Kidney capillary endothelial cell (primary cell): ENCODE measurements around the gene EDAR.

Source experiments
- DNase-seq: peaks from one replicate; pipeline ENCODE4 v3.0.0-alpha.2; 2018; ENCODE audit warnings: low spot score

Gene EDAR

GRCh38 chr2:108967757-108968156, 21.3 kb downstream of the EDAR start:
- DNase-seq: no peak

DNA sequence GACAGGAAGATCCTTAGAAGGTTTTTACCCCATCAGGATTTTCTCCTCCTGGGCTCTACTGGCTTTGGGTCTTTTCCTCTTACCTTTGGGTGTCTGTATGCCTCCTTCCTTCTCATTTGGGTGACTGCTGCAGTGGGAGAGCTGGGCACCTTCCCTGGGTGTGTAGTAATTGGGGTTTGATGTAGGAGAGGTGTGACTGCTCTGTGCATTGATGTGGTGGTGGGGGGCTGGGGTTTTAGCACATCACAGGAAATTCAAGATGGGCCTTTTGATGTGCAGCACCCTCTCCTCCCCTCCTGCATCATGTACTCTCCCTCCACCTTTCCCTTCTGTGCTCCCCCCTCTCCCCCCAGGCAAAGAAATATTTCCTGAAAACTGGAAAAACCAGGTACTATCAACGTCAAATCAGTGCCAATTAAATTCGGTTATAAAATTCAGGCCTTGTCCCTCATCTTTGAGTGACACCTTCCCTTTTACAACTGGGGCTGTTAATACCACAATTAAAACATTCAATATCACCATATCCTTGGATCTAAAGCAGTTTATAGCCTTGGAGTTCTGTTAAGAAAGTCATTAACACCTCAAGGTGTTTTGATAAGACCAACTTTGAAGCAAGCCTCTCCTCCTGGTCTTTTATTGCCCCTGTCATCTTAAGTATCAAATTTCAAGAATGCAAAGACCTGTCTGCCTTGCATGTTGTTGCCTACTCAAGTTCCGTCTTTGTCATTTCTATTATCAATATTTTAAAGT, 23.3 kb downstream of the EDAR start:
- no peak for DNase-seq

DNA sequence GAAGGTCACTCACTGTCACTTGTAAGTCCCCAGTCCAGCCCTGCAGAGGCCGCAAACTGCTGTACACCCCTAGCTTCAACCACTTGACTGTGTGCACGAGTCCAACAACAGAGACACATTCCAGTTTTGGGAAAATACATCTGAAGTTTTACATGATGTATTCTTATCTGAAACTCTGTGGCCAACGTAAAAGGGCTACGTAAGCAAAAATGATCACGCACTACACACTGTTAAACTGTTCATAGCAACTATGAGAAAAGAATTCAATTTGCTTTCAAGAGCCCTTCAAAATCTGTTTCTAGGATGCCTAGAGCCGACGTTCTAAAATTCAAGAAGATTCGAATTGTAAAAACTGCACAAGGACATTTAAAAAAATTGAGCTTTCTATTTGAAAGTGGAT, 26.0 kb downstream of the EDAR start:
- no peak for DNase-seq

DNA sequence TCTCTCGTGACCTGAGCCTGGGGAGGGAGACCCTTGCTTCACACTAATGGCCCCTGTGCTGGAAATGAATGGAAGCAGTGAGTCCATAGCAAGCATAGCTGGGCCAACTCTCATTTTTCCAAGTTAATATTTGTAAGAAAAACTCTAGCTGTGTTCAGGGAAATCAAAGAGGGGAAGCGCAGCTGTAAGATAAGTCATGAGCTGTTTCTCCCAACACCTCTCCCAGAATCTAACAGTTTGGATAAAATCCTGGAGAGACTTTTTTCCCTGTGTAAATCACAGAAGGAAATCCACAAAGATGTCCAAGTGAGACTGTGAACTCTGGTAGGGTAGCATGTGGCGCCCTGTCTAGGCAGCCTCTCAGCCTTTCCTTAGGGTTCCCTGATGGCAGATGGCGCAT, 27.2 kb downstream of the EDAR start:
- no peak for DNase-seq

DNA sequence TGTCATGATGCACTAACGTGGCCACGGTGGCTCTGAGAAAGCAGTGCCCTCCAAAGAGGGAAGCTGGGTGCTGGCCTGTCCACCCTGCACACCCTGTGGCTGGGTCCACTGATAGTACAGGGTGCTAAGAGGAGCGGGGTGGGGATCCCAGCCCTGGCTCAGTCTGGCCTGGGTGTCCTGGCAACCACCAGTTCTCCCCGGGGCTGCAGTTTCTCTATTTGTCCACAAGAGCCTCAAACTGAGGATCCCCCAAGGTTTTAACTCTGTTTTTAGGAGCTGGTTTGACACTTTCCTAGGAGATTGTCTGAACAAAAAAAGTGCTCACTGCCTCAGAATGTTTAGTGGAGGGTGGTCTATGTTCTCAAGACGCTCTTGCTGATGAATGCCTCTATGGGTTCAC, 29.0 kb downstream of the EDAR start:
- DNase-seq: no peak

GRCh38 chr2:108959401-108959800, 29.6 kb downstream of the EDAR start:
- DNase-seq: no peak

GRCh38 chr2:108958632-108959341, 30.2 kb downstream of the EDAR start:
- no peak for DNase-seq

GRCh38 chr2:108958002-108958401, 31.0 kb downstream of the EDAR start:
- no peak for DNase-seq

DNA sequence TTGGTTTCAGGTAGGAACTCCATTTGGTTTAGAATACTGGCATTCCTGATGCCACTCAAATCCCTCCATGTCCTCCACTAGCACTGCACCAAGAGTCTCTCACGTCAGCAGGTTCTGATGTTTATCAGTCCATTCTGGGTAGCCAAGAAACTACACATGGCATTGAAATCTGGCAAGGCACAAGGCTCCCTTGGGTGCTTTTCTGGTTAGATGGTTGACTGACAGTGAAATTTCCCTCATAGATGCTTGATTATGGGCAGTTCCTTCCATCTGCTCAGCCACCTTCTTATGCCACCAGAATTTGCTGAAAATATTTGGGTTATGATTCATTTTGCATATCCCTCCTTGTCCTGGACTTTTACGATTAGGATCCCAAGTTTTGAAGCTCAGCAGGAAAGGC, 32.6 kb downstream of the EDAR start:
- DNase-seq: no peak

DNA sequence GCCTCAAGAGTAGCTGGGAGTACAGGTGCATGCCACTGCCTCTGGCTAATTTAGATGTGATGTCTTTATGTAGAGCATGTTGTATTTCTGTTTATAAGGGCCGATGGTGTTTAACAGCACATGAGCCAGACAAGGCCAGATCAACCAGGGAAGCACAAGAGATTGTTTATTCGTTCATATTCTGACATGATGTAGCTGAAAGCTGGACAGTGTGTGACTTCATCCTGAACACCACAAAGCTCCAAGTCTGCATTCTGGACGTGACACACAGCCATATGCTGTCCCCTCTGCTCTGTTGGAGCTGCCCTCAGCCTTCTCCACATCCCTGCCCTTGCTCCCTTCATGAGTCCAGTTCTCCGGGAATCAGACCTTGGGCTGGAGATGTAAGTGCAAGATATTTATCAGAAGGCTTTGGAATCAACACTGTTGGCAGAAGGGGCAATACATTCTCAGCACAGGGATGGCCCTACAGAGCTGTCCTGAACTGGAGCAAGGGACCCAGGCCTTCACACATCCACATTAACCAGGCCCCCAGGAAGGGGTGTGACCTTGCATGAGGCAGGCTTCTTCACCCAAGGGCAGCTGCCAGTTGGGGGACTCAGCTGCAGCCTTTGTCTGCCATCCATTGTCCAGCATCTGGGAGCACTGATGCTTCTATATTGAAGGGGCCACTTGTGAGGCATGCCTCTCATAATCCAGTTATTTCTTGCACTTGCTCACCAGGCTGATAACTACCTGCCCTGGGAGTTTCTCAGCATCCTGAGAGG, 38.5 kb downstream of the EDAR start:
- no peak for DNase-seq

DNA sequence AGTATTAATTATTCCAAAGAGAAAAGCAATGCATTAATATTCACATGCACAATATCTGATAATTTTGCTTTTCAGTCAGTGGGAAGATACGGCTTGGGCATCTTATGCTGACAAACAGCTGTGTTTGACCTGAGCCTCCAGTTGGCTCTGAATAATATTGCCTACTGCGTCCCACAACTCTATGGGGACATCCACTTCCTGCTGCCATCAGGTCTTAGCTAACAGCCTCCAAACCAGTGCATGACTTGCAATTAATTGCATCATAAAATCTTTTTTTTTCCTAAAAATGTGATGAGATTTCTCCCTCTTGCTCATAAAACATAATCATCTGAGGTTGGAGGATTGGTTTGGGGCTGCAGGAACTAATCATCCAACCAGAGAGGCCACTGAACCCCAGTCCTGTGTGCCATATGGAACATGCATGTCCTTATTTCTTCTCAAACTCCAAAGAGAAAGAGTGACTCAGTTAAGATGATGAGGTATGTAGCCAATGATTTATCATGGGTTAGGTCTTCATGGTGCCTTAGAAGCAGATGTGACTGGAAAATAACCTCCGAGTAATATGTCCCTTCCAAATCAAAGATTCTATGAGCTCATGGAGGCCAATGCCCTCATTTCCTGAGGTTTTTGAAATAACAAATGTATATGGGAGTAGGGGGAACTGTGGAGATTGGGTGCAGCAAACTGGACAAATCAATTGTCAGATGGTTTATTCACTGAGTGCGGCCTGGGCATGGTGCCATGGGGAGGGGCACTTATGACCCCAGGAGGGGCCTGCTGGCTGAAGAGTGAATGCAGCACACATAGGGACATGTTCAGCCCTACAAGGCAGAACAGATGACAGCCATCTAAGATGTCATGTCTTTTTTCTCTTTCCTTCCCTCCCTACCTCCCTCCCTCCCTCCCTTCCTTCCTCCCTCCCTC, 39.4 kb downstream of the EDAR start:
- no peak for DNase-seq

GRCh38 chr2:108947271-108947907, 41.6 kb downstream of the EDAR start:
- no peak for DNase-seq

GRCh38 chr2:108946442-108946841, 42.6 kb downstream of the EDAR start:
- no peak for DNase-seq

GRCh38 chr2:108945969-108946368, 43.1 kb downstream of the EDAR start:
- no peak for DNase-seq

- no peak for DNase-seq
Observed at GRCh38 chr2:108944601-108945331, 44.3 kb downstream of the EDAR start.

- no peak for DNase-seq
Observed at GRCh38 chr2:108943751-108944150, 45.3 kb downstream of the EDAR start.

DNA sequence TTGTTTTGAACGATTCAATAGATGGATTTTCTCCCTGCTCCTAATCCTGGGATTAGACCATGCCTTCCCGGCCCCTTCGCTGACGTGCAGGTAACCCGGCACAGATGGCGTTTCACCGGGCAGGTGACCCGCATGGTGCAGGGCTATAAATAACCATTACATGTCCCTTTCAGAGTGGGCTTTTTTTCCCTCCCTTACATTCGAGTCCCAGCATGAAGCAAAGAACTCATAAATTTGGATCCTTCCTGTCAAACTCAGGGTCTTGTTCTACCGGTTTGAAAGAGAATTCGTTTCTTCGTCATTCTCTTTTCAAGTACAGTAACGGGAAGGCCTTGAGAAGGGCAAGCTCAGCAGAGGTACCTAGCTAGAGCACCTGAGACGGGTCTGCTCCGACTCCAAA, 46.1 kb downstream of the EDAR start:
- DNase-seq: no peak

DNA sequence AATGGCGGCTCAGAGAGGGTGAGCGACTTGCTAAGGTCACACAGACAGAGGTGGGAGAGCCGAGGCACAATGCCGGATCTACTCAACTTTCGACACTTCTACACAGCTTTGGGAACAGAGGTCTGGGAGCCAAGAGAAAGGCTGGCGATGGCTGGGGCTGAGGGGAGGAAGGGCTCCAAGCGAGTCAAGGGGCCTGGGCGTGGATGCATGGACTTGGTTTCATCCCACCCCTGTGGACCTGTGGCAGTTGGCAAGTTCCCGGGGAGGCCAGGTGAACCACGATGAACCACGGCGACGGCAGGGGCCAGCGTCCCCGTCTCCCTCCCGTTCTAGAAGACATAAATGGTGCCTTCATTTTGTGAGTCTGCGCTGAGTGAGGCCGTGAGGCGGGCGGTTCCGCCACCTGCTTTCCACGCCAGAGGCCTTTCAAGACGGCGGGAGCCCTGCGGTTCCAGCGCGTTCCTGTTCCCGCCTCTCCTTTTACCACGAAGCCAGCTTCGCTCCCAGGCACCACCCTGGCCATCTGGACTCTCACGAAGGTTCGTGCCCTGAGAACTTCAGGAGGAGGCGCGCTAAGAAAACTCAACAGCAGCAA, 46.7 kb downstream of the EDAR start:
- DNase-seq: no peak

- no peak for DNase-seq
Observed at GRCh38 chr2:108941767-108942166, 47.3 kb downstream of the EDAR start.

GRCh38 chr2:108941161-108941665, 47.8 kb downstream of the EDAR start:
- DNase-seq: no peak
